H1 (cell line): ENCODE data around the gene C17orf107. TPM values are rescaled to one million over a fixed set of nuclear protein-coding genes. Genes with fewer than 3 reads are reported as not detected.

Experiments used
- BRCA1 ChIP-seq: IDR thresholded peaks from 2 replicates; pipeline ENCODE4 v1.6.1; 2012; ENCODE audit warnings: low read depth, low read length, improper control_type of control experiment
- CHD7 ChIP-seq: fragments of 300-600 bp; sonication (generic); IDR thresholded peaks from 2 replicates; pipeline ENCODE4 v1.7.1; 2012; ENCODE audit warnings: low read length, moderate library complexity, mild to moderate bottlenecking, inconsistent platforms; ENCODE audit not compliant: insufficient replicate concordance
- EGR1 ChIP-seq: IDR thresholded peaks from 2 replicates; pipeline ENCODE4 v1.6.1; 2011; ENCODE audit warnings: low read depth, low read length, borderline replicate concordance
- FOSL1 ChIP-seq: IDR thresholded peaks from 2 replicates; pipeline ENCODE4 v1.6.1; 2011; ENCODE audit warnings: mild to moderate bottlenecking, low read depth, low read length, moderate library complexity; ENCODE audit not compliant: insufficient read depth
- PHF8 ChIP-seq: fragments of 200-600 bp; sonication (generic); conservative IDR thresholded peaks from 2 replicates; pipeline ENCODE4 v1.7.1; 2012; ENCODE audit warnings: low read depth, mild to moderate bottlenecking, inconsistent platforms, low read length, moderate library complexity
- TAF1 ChIP-seq: IDR thresholded peaks from 2 replicates; pipeline ENCODE4 v1.6.1; 2011; ENCODE audit warnings: mild to moderate bottlenecking, low read depth, low read length
- ZNF274 ChIP-seq: IDR thresholded peaks from 2 replicates; pipeline ENCODE4 v1.7.0; 2012; ENCODE audit warnings: low read length, borderline replicate concordance; ENCODE audit errors: extremely low read depth
- polyA plus RNA-seq, 7 experiments: library from polyadenylated mRNA; depleted of rRNA in 3 of 7; stranded (reverse) in 5 of 7; unstranded in 2 of 7; fragments of >200 nt in 5 of 7; fragments of 200-250 nt in 2 of 7; gene quantifications; 1 replicate in 5 of 7; 2 replicates in 1 of 7; 4 replicates in 1 of 7; pipeline versions ENCODE4 v1.2.1 to v1.2.3, GENCODE V29; 2011 to 2013; ENCODE audit warnings: missing spikeins in 2 of 7, mixed read lengths in 2 of 7
- total RNA-seq: library from RNA; stranded (reverse); fragmentation: NEBNext Ultra II Directional; extraction: Animal tissue kit (Norgen Biotek cat#: 25700); gene quantifications from 2 replicates; pipeline ENCODE4 v1.2.1, GENCODE V29; 2021

The C17orf107 gene
- total and polyA plus RNA-seq, 2 of the 8 experiments (the other 6 are each of a cell fraction or from before 2014, with no cell fraction given): 0.39 to 0.45 TPM

DNA sequence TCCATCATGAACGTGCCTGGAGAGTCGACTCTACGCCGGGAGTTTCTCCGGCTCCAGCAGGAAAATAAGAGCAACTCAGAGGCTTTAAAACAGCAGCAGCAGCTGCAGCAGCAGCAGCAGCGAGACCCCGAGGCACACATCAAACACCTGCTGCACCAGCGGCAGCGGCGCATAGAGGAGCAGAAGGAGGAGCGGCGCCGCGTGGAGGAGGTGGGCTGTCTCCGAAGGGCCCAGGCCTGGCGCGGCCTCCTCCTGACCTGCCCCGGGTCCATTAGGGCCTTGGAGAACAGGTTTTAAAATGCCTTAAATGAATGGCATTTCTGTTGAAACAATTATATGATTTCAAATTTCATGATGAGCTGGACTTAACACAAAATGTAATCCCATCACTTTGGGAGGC is 11.8 kb upstream of the C17orf107 start (continued):
- TF ChIP-seq CHD7 (no peak), FOSL1 (no peak), ZNF274 (no peak), EGR1 (no peak), PHF8 (no peak), BRCA1 (no peak), TAF1 (no peak)
